HG03066 (cell line): Measurements from ENCODE around the gene PTP4A2.
"Not testable (repeated sequence)": the region's sequence is repeated elsewhere in the genome, so short reads cannot be mapped to it uniquely, and the experiment has no call there.

Source experiments
- ATAC-seq: cut with Tn5 transposase; IDR thresholded peaks from one replicate; pipeline ENCODE4 v1.9.1; 2021; ENCODE audit warnings: low read depth; ENCODE audit not compliant: unreplicated experiment

The PTP4A2 gene

DNA sequence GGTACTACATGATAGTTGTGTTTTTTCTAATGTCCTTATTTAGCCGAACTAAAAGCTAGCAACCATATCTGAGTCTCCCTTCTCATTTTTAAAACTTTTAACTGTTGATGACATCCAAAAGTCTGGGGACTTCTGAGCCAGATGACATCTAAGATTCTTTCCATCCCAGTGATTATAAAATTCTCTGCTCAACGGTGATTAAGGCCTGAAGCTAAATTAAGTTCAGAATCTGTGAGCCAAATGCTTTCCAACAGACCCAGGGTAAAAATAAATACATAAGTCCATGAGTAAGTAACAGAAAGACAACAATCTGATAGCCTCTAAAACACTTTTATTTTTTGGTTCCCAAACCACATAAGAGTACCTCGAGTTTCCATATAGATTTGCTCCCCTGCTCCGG is 13.1 kb upstream of the PTP4A2 start:
- no peak for ATAC-seq

DNA sequence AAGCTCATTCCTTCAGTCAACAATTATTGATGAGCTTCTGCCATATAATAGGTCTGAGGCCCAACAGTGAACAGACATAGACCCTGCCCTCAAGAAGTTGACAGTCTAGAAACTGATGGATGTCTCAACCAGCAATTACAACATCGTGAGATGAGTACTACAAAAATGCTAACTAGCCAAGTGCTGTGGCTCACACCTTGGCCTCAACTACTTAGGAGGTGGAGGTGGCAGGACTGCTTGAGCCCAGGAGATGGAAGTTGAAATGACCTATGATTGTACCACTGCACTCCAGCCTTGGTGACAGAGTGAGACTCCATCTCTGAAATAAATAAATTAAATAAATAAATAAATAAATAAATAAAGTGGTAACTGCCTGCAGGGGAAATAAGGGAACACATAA is 11.7 kb upstream of the PTP4A2 start:
- ATAC-seq: no peak

DNA sequence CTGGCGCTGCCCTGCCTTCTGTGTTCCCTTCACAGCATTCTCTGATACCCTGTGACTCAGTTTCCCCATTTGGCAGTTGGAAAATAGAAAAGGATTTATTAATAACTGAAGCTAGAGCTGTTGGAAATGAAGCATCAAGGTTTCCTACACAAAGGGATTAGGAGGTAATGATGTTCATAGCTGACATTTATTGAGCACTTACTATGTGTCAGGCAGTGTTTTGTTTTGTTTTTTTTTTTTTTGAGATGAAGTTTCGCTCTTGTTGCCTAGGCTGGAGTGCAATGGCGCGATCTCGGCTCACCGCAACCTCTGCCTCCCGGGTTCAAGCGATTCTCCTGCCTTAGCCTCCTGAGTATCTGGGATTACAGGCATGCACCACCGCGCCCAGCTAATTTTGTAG is 7.5 kb upstream of the PTP4A2 start:
- ATAC-seq: not testable (repeated sequence)

DNA sequence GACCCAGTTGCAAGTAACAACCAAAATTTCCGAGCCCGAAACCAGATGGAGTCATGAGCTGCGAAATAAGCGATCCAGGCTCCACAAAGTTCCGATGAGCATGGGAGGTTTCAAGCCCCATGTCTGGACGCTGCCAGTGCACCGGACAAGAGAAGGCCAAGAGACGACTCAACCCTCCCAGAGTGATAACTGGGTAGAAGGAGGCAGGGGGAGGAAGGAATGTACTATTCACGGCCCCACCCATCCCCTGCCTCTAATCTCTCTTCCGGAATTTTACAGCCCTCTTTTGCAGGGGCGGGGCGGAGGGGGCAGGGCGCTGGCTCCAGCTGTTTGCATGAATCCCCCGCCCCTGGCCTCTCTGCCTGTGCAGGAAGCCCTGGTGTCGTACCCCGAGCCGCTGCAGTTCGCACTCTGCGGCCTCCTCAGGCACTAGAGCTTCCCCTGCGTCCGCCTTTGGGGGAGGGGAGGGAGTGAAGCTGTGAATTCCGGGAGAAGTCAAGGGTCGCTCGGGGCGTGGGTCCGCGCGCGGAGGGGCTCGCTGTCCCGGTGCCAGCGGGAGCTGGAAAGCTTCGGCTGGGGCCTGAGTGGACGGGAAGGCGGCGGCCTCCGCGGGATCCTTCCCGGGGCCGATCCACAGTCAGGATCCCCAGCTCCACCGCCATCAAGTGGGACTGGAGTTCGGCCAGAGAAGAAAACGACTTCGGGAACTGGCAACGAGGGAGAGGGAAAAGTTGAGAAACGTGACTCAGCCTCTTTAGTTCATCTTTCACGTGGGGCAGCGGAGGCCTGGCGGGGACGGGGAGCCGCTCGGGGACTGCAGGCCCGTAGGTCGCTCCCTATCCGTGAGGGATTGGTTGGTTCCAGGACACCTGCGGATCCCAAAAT is 6.3 kb upstream of the PTP4A2 start:
- peak; percentile 81 for ATAC-seq

DNA sequence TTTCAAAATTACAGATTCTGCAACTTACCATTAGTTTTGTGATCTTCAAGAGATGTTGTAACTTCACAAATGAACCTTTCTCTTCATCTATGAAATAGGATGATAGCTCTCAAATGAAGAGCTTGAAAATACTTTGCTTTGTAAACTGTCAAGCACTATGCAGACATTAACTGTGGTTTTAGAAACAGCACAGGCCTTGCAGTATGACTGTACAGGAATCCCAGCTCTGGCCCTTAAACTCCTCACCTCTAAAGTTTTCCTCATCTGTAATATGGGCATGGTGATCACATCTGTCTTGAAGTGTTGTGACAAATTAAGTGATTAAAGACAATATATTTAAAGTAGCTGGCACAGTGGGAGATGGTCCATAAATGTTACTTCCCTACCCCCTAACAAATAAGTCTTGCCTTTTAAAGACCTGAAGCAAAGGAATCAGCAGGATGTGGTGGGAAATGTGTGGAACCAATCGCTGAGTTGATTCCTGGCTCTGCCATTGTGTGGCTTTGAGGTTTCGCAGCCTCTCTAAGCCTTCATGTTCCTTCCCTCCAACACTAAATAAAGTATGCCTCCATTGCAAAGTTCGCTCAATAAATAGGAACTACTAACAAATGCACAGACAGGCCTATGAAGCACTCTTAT is 5.5 kb upstream of the PTP4A2 start:
- ATAC-seq: no peak

DNA sequence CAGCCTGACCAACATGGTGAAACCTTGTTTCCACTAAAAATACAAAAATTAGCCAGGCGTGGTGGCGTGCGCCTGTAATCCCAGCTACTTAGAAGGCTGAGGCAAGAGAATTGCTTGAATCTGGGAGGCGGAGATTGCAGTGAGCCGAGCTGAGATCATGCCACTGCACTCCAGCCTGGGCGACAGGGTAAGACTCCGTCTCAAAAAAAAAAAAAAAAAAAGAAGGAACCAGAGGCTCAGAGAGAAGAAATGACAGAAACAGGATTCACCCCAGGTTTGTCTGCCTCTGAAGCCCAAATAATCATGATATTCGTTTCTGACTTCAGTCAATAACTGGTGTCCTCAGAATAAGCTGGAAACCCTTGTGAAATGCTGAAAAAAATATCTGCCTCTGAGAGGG is 3.9 kb upstream of the PTP4A2 start:
- not testable (repeated sequence) for ATAC-seq

DNA sequence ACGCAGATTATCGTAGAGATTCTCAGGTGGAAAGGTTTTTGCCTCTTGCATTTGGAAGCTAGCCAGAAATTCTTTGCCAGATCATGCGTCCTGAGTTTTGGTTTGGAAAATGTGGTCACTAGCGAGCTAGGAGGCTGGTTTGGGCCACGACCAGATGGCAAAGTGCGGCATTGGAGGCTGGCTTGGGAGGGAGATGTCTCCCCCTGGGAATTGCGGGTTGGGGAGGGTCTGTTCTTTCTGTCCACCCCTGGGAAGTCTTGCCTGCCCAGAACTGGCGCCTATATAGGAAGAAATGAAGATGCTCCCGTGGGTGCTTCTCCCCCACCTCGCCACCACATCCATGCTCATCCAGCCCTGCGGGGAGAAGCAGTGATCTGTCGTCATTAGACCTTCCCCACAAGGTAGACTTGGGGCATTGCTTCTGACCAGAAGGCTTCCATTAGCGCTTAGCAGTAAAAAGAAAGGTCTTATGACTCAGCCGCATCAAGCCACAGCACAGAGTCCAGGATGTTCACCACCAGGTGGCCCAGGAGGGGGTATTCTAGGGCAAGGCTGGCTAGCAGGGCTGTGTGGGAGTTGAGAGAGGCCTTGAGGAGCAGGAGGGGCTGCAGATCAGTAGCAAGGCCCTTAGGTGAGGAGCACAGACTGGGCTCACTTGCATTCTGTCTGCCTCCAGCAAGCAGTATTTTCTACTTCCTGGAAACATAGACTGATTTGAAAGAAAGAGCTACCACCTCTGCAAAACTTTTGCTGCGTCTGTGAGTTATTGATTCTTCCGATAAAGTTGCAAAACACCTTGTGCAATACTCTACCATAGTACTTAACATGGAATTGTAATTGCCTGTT is 1.5 kb upstream of the PTP4A2 start:
- no peak for ATAC-seq

DNA sequence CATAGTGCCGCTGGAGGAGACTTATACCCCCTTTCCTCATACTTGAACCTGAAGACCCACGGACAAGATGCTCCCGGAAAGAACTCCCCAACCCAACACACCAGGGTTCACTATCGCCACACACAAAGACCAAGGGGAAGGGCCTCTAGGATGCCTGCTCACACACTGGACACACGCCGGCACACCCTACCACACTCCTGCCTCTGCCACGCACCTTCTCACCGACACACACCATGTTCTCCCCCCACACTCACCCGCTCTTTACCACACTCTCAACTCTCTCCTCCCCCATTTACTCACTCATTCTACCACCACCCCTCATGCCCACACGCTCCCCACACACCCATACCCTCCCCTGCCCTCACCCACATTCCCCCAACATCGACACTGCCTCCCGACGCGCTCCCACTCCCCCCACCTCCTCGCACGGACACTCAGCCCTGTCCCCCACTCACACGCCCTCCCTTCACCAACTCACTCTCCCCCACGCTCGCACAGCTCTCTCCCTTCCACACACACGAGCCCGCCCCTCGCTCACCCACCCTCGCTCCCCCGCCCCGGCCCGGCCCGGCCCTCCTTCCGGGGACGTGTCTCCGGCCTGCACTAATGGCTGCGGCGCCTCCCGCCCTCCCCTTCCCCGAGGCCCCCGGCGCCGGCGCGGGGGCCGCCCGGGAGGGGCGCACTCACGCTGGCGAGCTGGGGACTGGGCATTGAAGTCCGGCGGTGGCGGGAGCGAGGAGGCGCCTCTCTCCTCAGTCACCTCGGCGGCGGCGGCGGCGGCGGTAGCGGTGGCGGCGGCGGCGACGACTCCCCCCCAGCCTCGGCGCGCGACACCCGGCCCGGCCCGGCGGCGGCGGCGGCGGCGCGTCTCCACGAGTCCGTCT is 626 bp downstream of the PTP4A2 start:
- ATAC-seq: peak; percentile 29

DNA sequence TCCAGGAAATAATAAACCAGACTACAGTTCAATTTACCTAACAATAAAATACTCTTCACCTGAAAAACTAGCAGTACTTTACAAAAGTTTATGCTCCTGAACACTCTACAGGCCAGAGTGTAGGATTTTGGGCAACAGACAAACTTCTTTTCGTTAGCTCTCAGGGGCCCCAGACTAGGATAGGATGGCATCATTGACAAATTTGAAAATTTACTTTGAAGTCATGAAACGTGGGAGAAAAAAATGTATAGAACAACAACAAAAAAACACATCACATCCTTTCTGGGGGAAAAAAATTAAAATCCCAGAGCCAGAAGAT is 1.2 kb downstream of the PTP4A2 start:
- ATAC-seq: no peak

DNA sequence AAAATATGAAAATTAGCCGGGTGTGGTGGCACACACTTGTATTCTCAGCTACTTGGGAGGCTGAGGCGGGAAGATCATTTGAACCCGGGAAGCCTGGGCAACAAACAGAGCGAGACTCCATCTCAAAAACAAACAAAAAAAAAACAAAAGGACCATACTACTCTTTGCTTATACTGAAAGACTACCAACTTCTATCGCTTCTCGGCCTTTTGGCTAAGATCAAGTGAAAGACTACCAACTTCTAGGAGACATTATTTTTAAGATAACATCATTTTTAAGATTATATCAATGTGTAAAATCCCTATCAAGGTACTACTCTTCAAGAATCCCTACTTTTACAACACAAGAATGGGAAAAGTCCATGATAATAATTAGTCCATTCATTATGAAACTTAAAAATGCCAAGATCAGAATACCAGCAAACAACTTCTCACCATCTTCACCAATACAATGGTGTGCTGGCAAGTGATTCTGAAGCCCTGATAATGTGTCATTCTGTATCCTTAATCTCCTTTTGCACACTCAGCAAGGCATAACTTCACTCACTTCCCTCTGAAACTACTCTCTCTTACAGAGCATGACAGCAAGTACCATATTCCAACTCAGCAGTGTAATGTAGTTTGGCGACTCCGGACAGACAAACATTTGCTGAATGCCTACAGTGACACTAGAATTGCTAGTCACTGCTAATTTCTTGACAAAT is 1.7 kb downstream of the PTP4A2 start:
- ATAC-seq: no peak

DNA sequence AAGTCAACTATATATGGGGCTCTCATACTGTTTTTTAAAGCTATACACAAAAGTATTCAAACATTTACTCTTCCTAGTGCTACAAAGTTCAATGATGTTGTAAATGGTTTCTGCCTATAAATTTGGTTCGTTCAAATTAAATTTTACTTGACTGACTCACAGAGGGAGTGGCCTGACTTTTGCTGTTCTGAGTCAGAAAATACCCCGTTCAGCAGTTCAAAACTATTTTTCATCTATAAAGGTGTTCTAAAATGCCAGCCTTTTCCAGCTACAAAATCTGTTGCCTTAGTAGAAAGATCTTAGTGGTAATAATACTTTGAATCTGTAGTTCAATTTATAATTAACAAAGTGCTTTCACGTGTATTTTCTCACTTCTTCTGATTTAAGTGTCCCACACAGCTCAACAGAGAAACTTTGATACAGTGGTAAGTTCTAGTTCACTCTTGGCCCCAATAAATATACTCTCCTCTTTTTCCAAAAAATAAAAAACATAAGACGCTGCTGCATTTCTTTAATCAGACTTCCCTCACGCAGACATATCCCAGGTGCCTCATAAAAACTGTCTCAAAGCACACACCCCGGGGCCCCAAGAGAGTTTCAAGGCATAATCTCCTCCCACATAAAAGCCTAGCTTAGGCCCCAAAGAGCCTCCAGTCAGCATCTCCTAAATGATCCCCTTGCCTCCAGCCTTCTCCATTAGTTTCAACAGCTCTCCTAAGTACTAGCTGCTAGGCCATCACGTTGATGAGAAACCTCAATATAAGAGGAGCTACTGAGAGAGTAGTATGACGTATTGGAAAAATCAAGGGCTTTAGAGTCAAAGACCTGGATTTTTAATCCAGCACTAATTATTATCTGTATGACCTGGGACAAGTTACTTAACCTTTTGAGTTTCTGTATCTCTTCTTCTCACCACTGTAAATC is 3.2 kb downstream of the PTP4A2 start:
- ATAC-seq: no peak

DNA sequence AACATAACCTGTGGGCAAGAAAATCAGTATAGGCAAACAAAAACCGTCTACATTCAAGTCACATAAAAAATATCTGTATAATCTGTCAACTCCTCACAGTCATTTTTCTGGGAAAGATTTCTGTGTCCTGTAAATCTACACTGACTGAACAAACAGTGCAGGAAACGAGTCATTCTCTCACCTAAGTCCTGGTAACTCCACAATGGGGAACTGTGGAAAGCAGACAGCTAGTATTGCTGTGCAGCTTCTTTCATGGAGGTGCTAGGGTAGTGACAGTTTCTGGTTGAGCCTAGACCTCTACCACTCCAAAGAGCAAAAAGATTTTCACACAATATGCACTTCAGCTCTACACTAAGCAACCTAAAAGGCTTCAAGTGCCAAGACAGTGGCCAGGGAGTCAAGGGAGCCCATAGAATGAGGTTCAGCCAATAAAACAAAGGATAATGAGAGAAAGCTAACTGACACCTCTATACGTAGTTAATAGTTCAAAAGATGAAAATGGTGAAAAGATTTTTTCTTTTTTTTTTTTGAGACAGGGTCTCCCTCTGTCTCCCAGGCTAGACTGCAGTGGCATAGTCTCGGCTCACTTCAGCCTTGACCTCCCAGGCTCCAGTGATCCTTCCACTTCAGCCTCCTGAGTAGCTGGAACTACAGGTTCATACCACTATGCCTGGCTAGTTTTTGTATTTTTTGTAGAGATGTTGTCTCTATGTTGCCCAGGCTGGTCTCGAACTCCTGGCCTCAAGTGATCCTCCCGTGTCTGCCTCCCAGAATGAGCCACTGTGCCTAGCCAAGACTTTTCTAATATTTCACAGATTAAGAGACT is 5.5 kb downstream of the PTP4A2 start:
- no peak for ATAC-seq

DNA sequence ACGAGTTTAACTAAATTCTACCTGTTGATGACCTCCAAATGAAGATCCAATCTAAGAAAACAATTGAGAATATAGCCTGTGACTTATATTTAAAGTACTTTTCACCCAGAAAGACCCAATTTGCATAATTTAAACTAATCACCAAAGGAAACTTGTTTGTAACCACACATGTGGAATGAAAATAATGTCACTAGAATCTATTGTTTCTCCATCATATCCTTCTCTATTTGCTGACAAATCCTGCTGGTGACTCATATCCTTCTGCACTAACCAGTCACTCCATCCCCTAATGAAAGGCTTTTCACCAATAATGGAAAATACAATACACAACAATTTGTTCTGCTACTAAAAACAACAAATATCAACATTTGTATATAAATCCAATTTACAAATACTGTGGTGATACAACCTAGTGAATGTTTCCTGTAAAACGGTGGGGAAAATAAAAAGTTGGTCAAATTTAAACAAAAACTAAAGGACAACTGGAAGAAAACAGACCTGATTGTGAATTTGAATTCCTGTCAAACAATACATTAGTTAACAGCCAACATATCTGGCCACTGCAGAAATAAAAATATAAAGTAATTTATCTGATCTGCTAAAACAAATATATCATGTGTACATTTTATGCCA is 6.5 kb downstream of the PTP4A2 start:
- ATAC-seq: no peak

DNA sequence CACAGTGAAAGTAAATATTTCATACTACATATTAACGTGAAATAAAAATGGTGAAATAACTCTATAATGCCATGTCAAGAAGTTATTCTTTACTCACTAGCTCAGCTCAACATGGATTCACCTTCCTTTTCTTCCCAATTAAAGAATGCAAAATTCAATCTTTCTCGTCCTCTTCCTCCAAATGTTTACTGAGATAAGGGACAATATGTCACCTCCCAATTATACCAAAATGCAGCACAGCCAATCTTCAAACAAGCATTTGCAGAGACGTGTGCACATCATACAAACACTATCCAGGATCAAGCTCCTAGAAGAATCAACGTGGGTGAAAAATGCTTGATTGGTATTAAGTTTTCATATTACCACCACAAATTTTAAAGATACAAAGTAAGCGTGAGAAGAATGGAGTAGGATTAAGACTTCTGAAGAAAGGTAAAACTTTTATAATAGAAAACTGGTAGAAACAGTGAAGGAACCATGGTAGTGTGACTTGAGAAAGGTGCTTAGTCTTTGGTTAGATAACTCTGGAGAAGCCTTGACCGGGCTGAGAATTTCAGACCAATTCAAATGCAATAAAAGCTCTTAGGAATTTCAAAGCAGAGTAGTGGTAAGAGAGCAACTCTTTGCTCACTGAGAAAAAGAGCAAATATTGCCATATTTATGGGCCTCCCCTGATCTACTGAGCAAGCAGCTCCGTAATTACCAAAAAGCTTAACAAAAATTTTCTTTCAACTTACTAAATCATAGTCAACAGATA is 7.2 kb downstream of the PTP4A2 start:
- ATAC-seq: no peak

DNA sequence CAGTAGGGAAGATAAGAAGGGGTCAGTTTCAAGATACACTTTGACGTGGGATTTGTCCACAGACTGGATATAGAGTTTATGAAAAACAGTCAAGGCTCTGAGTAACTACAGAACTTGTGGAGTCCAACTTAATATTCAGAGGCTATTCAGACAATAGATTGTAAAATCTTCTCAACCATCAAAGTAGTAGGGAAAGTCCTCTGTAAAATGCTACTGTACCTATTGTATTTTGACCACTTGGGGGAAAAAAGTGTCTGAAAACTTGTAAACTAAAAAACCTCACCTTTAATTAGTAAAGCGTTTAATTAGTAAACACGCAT is 10.5 kb downstream of the PTP4A2 start:
- no peak for ATAC-seq

DNA sequence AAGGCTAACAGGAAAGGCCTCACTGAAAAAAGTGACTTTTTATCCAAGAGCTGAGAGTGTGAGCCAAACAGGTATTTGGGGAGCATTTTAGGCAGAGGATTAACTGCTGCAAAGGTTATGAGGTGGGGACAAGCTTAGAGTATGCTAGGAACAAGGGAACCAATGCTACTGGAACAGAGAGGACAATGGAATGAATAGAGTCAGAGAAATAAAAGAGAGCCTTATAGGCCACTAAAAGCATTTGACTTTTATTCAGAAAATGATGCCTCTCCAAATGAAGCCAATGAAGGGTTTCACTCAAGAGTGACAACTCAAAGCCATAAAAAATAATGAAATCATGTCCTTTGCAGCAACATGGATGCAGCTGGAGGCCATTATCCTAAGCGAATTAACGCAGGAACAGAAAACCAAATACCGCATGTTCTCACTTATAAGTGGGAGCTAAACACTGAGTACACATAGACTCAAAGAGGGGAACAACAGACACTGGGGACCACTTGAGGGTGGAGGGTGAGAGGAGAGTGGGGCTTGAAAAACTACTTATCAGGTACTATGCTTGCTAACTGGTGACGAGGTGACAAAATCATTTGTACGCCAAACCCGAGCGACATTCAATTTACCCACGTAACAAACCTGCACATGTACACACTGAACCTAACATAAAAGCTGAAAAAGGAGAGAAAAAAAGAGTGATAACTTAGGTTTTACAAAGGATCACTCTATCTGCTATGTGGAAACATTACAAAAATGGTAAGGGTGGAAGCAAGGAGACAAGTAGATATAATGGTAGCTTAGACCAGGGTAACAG is 11.1 kb downstream of the PTP4A2 start:
- ATAC-seq: no peak
